VCaP (cell line): ENCODE data around the gene ATG2B.

Source experiments
- H3K27ac ChIP-seq: fragments of 450-650 bp; 2 replicates; pipeline ENCODE4 v1.5.1; 2017
- TF ChIP-seq, protein P1 (sequence below): fragments of 450-650 bp; conservative IDR thresholded peaks from 2 replicates; pipeline ENCODE4 v1.5.1; 2017; ENCODE audit warnings: mild to moderate bottlenecking, moderate library complexity

ATG2B gene

DNA sequence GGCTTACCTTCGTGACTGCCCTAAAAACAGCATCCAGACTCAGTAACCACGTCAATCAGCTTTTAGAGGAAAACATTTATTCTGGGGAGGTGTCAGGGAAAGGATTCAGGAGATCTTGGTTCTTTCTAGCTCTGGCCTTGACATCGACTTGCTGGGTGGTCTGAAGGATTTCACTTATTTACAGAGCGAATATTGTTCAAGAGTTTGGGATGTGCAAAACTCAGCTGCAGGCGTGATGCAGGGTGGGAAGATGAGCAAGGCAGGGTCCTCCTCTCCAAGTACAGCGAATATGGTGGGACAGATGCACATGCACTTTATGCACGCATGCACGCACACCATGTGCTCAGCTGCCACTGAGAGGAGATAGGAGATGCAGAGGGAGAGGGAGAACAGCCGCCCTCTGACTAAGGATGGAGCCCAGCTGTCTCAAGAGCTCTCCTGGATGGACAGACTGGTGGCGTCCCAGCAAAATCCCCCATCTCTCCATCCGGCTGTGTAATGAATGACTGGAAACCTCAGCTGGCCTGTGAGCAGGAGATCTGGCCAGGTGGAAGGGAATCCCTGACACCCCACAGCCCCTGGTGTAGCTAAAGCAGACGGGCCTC lies 131.5 kb downstream of the ATG2B start:
- no peak overlapping the region for H3K27ac ChIP-seq
- TF ChIP-seq, protein P1, sequence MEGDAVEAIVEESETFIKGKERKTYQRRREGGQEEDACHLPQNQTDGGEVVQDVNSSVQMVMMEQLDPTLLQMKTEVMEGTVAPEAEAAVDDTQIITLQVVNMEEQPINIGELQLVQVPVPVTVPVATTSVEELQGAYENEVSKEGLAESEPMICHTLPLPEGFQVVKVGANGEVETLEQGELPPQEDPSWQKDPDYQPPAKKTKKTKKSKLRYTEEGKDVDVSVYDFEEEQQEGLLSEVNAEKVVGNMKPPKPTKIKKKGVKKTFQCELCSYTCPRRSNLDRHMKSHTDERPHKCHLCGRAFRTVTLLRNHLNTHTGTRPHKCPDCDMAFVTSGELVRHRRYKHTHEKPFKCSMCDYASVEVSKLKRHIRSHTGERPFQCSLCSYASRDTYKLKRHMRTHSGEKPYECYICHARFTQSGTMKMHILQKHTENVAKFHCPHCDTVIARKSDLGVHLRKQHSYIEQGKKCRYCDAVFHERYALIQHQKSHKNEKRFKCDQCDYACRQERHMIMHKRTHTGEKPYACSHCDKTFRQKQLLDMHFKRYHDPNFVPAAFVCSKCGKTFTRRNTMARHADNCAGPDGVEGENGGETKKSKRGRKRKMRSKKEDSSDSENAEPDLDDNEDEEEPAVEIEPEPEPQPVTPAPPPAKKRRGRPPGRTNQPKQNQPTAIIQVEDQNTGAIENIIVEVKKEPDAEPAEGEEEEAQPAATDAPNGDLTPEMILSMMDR: no peak

DNA sequence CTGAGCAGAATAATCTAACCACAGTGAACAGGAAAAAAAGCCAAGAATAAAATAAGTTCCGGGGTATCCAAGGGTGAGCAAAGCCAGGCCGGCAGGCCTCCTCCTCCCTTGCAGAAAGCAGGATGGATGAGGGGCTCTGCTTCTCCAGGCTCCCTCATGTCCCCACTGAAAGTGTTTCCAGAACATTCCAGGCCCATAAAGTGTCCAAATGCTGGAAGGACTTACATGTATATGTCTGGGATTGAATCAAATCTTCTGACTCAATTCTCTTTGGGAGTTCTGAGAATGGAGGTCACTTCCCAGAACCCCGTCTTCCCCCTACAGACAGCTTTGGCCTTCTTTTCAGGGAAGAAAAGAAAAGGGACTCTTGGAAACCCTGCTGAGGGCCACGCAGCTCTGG lies 132.1 kb downstream of the ATG2B start:
- TF ChIP-seq, protein P1: no peak
- H3K27ac ChIP-seq: no peak overlapping the region

DNA sequence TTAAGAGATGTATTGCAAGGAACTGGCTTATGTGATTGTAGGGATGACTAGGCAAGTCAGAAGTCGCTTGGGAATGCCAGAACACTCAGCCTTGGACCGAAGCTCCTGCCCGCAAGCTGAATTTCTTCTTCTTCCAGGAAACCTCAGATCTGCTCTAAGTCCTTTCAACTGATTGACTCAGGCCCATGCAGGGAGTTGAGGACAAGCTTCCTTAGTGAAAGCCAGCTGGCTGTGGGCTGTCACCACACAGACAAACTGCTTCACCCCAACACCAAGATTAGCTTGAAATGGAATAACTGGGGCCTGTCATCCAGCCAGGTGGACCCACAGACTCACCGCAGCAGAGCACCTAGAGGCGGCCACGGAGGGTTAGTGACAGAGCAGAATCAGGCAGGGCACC lies 133.8 kb downstream of the ATG2B start:
- H3K27ac ChIP-seq: no peak overlapping the region
- TF ChIP-seq, protein P1: no peak
